PFSK-1 (cell line): Measurements from ENCODE around the gene ISCA1.

Experiments used
- FOXP2 ChIP-seq: optimal IDR thresholded peaks from 2 replicates; pipeline ENCODE3; 2011; ENCODE audit warnings: borderline replicate concordance, control low read depth, inconsistent platforms; ENCODE audit not compliant: insufficient read depth; ENCODE audit errors: extremely low read length, extremely low read depth
- POLR2AphosphoS5 ChIP-seq: IDR thresholded peaks from 2 replicates; pipeline ENCODE4 v1.6.1; 2012; ENCODE audit warnings: low read depth, mild to moderate bottlenecking, control low read depth, low read length, moderate library complexity
- REST ChIP-seq, 2 experiments: IDR thresholded peaks; 2 replicates each; pipeline versions ENCODE4 v1.6.1 to v1.8.0; 2011 to 2012; ENCODE audit warnings: low read depth in 2 of 2, low read length in 2 of 2, control low read depth in 1 of 2, inconsistent platforms in 1 of 2, mild to moderate bottlenecking in 1 of 2, moderate library complexity in 1 of 2; ENCODE audit not compliant: insufficient read depth in 1 of 2
- SIN3A ChIP-seq: IDR thresholded peaks from 2 replicates; pipeline ENCODE4 v1.6.1; 2012; ENCODE audit warnings: mild to moderate bottlenecking, low read length, moderate library complexity, borderline replicate concordance; ENCODE audit not compliant: insufficient read depth
- TAF1 ChIP-seq: IDR thresholded peaks from 2 replicates; pipeline ENCODE4 v1.6.1; 2012; ENCODE audit warnings: low read length, control low read depth, borderline replicate concordance; ENCODE audit not compliant: insufficient read depth

The ISCA1 gene

GRCh38 chr9:86300701-86301100 lies 18.4 kb upstream of the ISCA1 start:
- TF ChIP-seq SIN3A = no peak
- no peak for TF ChIP-seq TAF1

- TF ChIP-seq FOXP2 = no peak
- no peak for TF ChIP-seq POLR2AphosphoS5
- TF ChIP-seq SIN3A = no peak
- TF ChIP-seq TAF1 = no peak
- TF ChIP-seq REST (IDR thresholded peaks at IDR 0.05; ENCODE audit: insufficient read depth in 1 of 2, low read depth in 2 of 2, low read length in 2 of 2) = no peak
Measured at GRCh38 chr9:86298873-86299272, 16.5 kb upstream of the ISCA1 start.

- TF ChIP-seq POLR2AphosphoS5 = no peak
- TF ChIP-seq TAF1 = no peak
- TF ChIP-seq REST (IDR thresholded peaks at IDR 0.05; ENCODE audit: insufficient read depth in 1 of 2, low read depth in 2 of 2, low read length in 2 of 2) = no peak
- no peak for TF ChIP-seq FOXP2
- TF ChIP-seq SIN3A = no peak
Measured at GRCh38 chr9:86288499-86289198, 6.3 kb upstream of the ISCA1 start.

- no peak for TF ChIP-seq FOXP2
Measured at GRCh38 chr9:86287013-86287412, 4.7 kb upstream of the ISCA1 start.

- no peak for TF ChIP-seq TAF1
- no peak for TF ChIP-seq REST (IDR thresholded peaks at IDR 0.05; ENCODE audit: insufficient read depth in 1 of 2, low read depth in 2 of 2, low read length in 2 of 2)
- no peak for TF ChIP-seq FOXP2
- no peak for TF ChIP-seq POLR2AphosphoS5
- TF ChIP-seq SIN3A = no peak
Measured at GRCh38 chr9:86286278-86286677, 3.9 kb upstream of the ISCA1 start.

GRCh38 chr9:86285261-86285660 lies 2.9 kb upstream of the ISCA1 start:
- TF ChIP-seq POLR2AphosphoS5 = no peak
- no peak for TF ChIP-seq SIN3A
- TF ChIP-seq REST (IDR thresholded peaks at IDR 0.05; ENCODE audit: insufficient read depth in 1 of 2, low read depth in 2 of 2, low read length in 2 of 2) = no peak
- no peak for TF ChIP-seq TAF1
- no peak for TF ChIP-seq FOXP2
